ENCODE results near the gene EIF2B4.

Gene EIF2B4

DNA sequence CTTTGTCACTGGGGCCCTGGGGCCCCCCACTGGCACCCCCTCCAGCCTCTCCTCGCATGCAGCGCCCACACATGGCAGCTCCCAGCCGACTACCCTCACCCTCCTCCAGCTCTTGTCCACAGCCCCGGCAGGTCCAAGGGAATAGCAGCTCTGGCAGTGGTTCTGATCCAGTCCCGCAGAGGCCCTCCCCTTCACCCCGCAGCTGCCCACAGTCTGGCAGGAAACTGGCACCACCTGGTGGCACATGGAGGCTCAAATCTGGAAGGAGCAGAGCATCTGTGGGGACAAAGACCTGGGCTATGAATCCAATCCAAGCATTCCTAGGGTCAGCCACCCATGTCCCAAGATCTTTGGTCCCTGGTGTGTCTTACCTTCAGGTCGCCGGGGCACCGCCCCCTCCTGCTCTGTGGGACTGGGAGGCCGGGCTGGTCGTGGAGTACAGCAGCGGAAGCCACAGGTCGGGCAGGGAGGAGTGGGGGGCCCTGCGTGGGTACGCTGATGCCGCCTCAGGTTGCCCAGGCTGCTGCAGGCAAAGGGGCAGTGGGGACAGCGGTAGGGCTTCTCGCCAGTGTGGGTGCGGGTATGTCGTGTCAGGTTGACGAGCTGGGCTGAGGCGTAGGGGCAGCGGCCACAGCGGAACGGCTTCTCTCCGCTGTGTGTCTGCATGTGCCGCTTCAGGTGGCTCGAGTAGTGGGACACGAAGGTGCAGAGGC lies 8.1 kb upstream of the EIF2B4 start:
- Histone ChIP-seq H3K4me3 (replicated peaks; ENCODE audit: low read depth, low read length) (no peak overlapping the region), H3K36me3 (ENCODE audit: control insufficient read depth, insufficient read depth, low read length) (peaks cover 51% of the 10 kb centered on the region), H3K27me3 (replicated peaks; ENCODE audit: control insufficient read depth, insufficient read depth, low read length) (no peaks in the 10 kb centered on the region)
- TF ChIP-seq, protein P1, sequence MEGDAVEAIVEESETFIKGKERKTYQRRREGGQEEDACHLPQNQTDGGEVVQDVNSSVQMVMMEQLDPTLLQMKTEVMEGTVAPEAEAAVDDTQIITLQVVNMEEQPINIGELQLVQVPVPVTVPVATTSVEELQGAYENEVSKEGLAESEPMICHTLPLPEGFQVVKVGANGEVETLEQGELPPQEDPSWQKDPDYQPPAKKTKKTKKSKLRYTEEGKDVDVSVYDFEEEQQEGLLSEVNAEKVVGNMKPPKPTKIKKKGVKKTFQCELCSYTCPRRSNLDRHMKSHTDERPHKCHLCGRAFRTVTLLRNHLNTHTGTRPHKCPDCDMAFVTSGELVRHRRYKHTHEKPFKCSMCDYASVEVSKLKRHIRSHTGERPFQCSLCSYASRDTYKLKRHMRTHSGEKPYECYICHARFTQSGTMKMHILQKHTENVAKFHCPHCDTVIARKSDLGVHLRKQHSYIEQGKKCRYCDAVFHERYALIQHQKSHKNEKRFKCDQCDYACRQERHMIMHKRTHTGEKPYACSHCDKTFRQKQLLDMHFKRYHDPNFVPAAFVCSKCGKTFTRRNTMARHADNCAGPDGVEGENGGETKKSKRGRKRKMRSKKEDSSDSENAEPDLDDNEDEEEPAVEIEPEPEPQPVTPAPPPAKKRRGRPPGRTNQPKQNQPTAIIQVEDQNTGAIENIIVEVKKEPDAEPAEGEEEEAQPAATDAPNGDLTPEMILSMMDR (IDR thresholded peaks at IDR 0.05; ENCODE audit: insufficient read depth, low read length, poor library complexity, severe bottlenecking), result peak; percentile 37
- DNase-seq (ENCODE audit: extremely low read depth, insufficient read length), result peak; percentile 26

DNA sequence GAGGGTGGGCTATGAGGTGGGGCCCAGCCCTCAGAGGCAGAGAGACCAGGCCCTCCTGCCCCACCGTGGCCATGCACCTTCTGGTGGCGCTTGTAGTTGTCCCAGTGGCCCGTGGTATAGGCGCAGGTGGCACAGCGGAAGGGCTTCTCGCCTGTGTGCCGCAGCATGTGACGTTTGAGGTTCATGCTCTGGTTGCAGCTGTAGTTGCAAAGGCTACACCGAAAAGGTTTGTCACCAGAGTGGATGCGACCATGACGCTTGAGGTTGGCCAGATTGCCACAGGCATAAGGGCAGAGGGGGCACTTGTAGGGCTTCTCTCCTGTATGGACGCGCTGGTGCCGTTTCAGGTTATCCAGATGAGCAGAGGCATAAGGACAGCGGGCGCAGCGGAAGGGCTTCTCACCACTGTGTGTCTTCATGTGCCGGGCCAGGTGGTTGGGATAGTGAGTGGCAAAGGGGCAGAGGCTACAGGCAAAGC lies 7.5 kb upstream of the EIF2B4 start:
- TF ChIP-seq, protein P1 (IDR thresholded peaks at IDR 0.05; ENCODE audit: insufficient read depth, low read length, poor library complexity, severe bottlenecking), result no peak
- Histone ChIP-seq H3K4me3 (replicated peaks; ENCODE audit: low read depth, low read length) (no peak overlapping the region), H3K27me3 (replicated peaks; ENCODE audit: control insufficient read depth, insufficient read depth, low read length) (no peaks in the 10 kb centered on the region), H3K36me3 (ENCODE audit: control insufficient read depth, insufficient read depth, low read length) (peaks cover 54% of the 10 kb centered on the region)
- no peak for DNase-seq (ENCODE audit: extremely low read depth, insufficient read length)

DNA sequence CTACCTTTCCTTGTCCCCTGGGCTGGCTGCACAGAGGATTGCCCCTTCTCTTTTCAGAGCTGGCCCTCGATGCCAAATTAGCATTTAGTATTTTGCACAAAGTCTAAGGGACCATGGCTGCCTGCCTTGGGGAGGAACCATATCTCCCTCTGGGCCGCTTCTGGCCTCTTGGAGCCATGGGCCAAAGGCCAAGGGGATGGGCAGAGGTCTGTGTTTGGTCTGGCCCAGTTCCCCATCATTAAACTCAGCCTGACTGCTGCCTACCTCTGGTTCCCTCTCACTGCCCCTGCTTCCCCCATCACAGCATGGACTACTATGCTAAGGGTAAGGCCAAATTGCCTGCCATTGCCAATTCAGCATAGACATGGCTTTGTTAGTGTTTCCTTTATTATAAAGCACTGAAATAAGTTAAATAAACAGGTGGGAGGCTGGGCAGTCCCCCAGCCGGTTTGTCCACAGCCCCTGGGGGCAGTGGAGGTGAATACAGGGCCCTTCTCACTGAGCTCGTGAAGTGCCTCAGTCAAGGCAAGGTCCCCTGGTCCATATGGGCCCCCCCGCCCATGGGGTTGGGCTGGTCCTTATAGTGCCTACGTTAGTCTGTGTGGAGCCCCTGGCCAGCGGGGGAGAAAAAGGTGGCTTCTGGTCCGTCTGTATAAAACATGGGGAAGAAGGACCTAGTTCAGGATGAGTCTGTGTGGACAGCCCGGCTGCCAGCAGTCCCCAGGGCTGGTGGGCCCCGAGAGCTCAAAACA lies 6.9 kb upstream of the EIF2B4 start:
- DNase-seq (ENCODE audit: extremely low read depth, insufficient read length), result no peak
- H3K27me3 ChIP-seq (replicated peaks; ENCODE audit: control insufficient read depth, insufficient read depth, low read length), result no peaks in the 10 kb centered on the region
- H3K36me3 ChIP-seq (ENCODE audit: control insufficient read depth, insufficient read depth, low read length), result peaks cover 52% of the 10 kb centered on the region
- TF ChIP-seq, protein P1 (IDR thresholded peaks at IDR 0.05; ENCODE audit: insufficient read depth, low read length, poor library complexity, severe bottlenecking), result no peak
- H3K4me3 ChIP-seq (replicated peaks; ENCODE audit: low read depth, low read length), result no peak overlapping the region

DNA sequence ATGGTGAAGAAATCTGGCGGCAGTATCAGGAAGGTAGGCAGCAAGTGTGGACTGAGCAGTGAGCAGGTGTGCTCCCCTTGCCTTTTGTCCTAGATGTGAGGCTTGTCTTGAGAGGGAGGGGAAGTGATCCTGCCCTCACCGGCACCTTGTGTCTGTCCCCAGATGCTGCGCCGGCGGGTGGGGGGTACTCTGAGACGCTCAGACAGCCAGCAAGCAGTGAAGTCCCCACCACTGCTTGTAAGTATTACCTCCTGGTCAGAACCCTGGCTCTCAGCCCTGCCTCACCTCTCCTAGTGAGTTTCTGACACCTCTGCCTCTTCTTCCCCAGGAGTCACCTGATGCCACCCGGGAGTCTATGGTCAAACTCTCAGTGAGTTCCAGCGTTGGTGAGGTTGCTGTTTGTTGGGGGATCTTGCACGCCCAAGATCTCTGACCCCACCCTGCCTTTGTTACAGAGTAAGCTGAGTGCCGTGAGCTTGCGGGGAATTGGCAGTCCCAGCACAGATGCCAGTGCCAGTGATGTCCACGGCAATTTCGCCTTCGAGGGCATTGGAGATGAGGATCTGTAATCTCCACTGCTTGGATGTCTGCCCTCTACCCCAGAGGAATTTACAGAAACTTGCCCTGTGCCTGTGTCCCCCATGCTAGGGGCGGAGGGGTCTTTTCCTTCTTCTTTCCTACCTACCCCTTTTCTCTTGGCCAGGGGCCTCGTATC lies 6.2 kb upstream of the EIF2B4 start:
- Histone ChIP-seq H3K36me3 (ENCODE audit: control insufficient read depth, insufficient read depth, low read length) (peaks cover 50% of the 10 kb centered on the region), H3K4me3 (replicated peaks; ENCODE audit: low read depth, low read length) (no peak overlapping the region), H3K27me3 (replicated peaks; ENCODE audit: control insufficient read depth, insufficient read depth, low read length) (no peaks in the 10 kb centered on the region)
- no peak for DNase-seq (ENCODE audit: extremely low read depth, insufficient read length)
- TF ChIP-seq, protein P1 (IDR thresholded peaks at IDR 0.05; ENCODE audit: insufficient read depth, low read length, poor library complexity, severe bottlenecking), result no peak

DNA sequence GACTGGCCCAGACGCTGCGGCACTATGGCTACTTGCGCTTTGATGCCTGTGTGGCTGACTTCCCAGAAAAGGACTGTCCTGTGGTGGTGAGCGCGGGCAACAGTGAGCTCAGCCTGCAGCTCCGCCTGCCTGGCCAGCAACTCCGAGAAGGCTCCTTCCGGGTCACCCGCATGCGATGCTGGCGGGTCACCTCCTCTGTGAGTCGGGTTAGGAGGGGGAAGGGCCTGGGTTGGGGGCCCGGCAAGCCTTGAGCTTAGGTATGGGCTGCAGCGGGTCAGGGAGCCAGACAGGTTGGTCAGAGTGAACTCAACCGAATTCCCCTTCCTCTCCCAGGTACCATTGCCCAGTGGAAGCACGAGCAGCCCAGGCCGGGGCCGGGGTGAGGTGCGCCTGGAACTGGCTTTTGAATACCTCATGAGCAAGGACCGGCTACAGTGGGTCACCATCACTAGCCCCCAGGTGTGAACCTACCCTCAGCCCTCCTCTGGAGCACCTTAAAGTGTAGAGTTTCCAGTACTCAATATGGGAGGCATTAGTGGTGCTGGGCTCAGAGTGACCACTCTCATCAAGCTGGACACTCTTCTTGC lies 5.5 kb upstream of the EIF2B4 start:
- DNase-seq (ENCODE audit: extremely low read depth, insufficient read length), result no peak
- H3K36me3 ChIP-seq (ENCODE audit: control insufficient read depth, insufficient read depth, low read length), result peaks cover 50% of the 10 kb centered on the region

More for the DNA sequence above, 5.5 kb upstream of the EIF2B4 start:
- TF ChIP-seq, protein P1 (IDR thresholded peaks at IDR 0.05; ENCODE audit: insufficient read depth, low read length, poor library complexity, severe bottlenecking), result no peak
- Histone ChIP-seq H3K27me3 (replicated peaks; ENCODE audit: control insufficient read depth, insufficient read depth, low read length) (no peaks in the 10 kb centered on the region), H3K4me3 (replicated peaks; ENCODE audit: low read depth, low read length) (no peak overlapping the region)

Measured in GM06990 (cell line).